Panc1 (cell line): ENCODE data around the gene RFC2. TPM values are rescaled to one million over a fixed set of nuclear protein-coding genes. Genes with fewer than 3 reads are reported as not detected.
"Not testable (repeated sequence)": the region's sequence is repeated elsewhere in the genome, so short reads cannot be mapped to it uniquely, and the experiment has no call there.

ENCODE experiments used
- ATAC-seq: fragments of 200-7000 bp; cut with Tn5 transposase; 2 replicates; pipeline ENCODE4 v1.9.1; 2020; ENCODE audit warnings: mild to moderate bottlenecking, moderate library complexity
- BruUV-seq: library from RNA; stranded (reverse); fragments of 400-500 nt; replicated peaks from 2 replicates; lab custom pipeline; 2021; lab: Mats Ljungman, UMichigan
- CTCF ChIA-PET: fragments of 300-600 bp; sonication (Branson Sonifier 250); formaldehyde crosslinking; loops from one replicate; lab custom pipeline; 2022; ENCODE audit warnings: antibody characterized with exemption; lab: Charles Lee
- POLR2A ChIA-PET: fragments of 300-600 bp; sonication (Branson Sonifier 250); formaldehyde crosslinking; loops from one replicate; lab custom pipeline; 2022; ENCODE audit warnings: antibody characterized with exemption; lab: Charles Lee
- DNase-seq: peaks from one replicate; pipeline ENCODE4 v3.0.0-alpha.2; 2010; ENCODE audit warnings: low read depth, low spot score
- H3K27ac ChIP-seq: 2 replicates; pipeline ENCODE4 v1.5.1; 2011; ENCODE audit warnings: mild to moderate bottlenecking, low read length, inconsistent platforms
- H3K27me3 ChIP-seq: fragments of 200-500 bp; sonication (Bioruptor generic); 2 replicates; pipeline ENCODE4 v1.6.0; 2014; ENCODE audit warnings: low read length, inconsistent platforms; ENCODE audit not compliant: control insufficient read depth, insufficient read depth
- H3K36me3 ChIP-seq: fragments of 200-500 bp; sonication (Bioruptor generic); 2 replicates; pipeline ENCODE4 v1.5.1; 2014; ENCODE audit warnings: inconsistent platforms, mild to moderate bottlenecking, low read length, moderate library complexity; ENCODE audit not compliant: control insufficient read depth, insufficient read depth
- H3K4me1 ChIP-seq: 2 replicates; pipeline ENCODE4 v1.5.1; 2011; ENCODE audit warnings: inconsistent platforms, mild to moderate bottlenecking, low read length, moderate library complexity; ENCODE audit not compliant: control insufficient read depth, insufficient read depth
- H3K4me3 ChIP-seq, 2 experiments: 2 replicates each; pipeline ENCODE4 v1.5.1; 2011 to 2012; ENCODE audit warnings: low read depth in 2 of 2, low read length in 2 of 2, mild to moderate bottlenecking in 2 of 2, inconsistent platforms in 1 of 2, moderate library complexity in 1 of 2
- H3K9me3 ChIP-seq: fragments of 200-500 bp; sonication (Bioruptor generic); 2 replicates; pipeline ENCODE4 v1.5.1; 2014; ENCODE audit warnings: low read depth, mild to moderate bottlenecking, inconsistent platforms, low read length, moderate library complexity; ENCODE audit not compliant: control insufficient read depth, insufficient read depth
- POLR2AphosphoS5 ChIP-seq: IDR thresholded peaks from 2 replicates; pipeline ENCODE4 v1.6.1; 2012; ENCODE audit warnings: mild to moderate bottlenecking, low read depth, low read length, moderate library complexity
- REST ChIP-seq, 2 experiments: IDR thresholded peaks; 2 replicates each; pipeline ENCODE4 v1.6.1; 2011 to 2012; ENCODE audit warnings: low read depth in 2 of 2, control low read depth in 1 of 2, low read length in 1 of 2, mild to moderate bottlenecking in 1 of 2, moderate library complexity in 1 of 2; ENCODE audit not compliant: insufficient read depth in 1 of 2
- SIN3A ChIP-seq: IDR thresholded peaks from 2 replicates; pipeline ENCODE4 v1.6.1; 2012; ENCODE audit warnings: low read depth, mild to moderate bottlenecking, low read length, moderate library complexity, borderline replicate concordance; ENCODE audit not compliant: insufficient read depth
- TCF7L2 ChIP-seq: IDR thresholded peaks from 2 replicates; pipeline ENCODE4 v1.6.1; 2011; ENCODE audit warnings: mild to moderate bottlenecking, low read depth, low read length, inconsistent platforms
- in situ Hi-C: cut with HindIII; loops from 2 replicates; pipeline ENCODE4 v1.10.0; 2016; ENCODE audit warnings: low sequenced_read_pairs, low pct_unique_long_range_greater_than_20kb
- intact Hi-C: fragments of 100-400 bp; cut with micrococcal nuclease; formaldehyde crosslinking; loops from one replicate; pipeline ENCODE4 v1.10.0; 2022; ENCODE audit not compliant: unreplicated experiment
- total RNA-seq: library from RNA; stranded (reverse); gene quantifications from one replicate; pipeline ENCODE4 v1.2.1, GENCODE V29; 2021; ENCODE audit not compliant: unreplicated experiment
- TF ChIP-seq, protein P1 (sequence below): fragments of 450-650 bp; IDR thresholded peaks from 2 replicates; pipeline ENCODE4 v1.5.1; 2017; ENCODE audit warnings: mild to moderate bottlenecking

The RFC2 gene
- total RNA-seq, 1 experiment from 2014 or later, result 56.2 TPM

GRCh38 chr7:74197449-74198124 lies 56.6 kb downstream of the RFC2 start:
- DNase-seq (no peak), ATAC-seq (no peak)
- H3K9me3 ChIP-seq, result no peaks in the 10 kb centered on the region
- peaks cover 20% of the 10 kb centered on the region for H3K36me3 ChIP-seq
- no peaks in the 10 kb centered on the region for H3K4me1 ChIP-seq
- TF ChIP-seq POLR2AphosphoS5 (no peak; the same call in 1 of the 2 replicates), REST (IDR thresholded peaks at IDR 0.05; ENCODE audit: insufficient read depth in 1 of 2, low read depth in 2 of 2, low read length in 1 of 2) (no peak), SIN3A (no peak), TCF7L2 (no peak)
- TF ChIP-seq, protein P1, sequence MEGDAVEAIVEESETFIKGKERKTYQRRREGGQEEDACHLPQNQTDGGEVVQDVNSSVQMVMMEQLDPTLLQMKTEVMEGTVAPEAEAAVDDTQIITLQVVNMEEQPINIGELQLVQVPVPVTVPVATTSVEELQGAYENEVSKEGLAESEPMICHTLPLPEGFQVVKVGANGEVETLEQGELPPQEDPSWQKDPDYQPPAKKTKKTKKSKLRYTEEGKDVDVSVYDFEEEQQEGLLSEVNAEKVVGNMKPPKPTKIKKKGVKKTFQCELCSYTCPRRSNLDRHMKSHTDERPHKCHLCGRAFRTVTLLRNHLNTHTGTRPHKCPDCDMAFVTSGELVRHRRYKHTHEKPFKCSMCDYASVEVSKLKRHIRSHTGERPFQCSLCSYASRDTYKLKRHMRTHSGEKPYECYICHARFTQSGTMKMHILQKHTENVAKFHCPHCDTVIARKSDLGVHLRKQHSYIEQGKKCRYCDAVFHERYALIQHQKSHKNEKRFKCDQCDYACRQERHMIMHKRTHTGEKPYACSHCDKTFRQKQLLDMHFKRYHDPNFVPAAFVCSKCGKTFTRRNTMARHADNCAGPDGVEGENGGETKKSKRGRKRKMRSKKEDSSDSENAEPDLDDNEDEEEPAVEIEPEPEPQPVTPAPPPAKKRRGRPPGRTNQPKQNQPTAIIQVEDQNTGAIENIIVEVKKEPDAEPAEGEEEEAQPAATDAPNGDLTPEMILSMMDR, result no peak
- no peak overlapping the region for H3K27ac ChIP-seq
- BruUV-seq, result no TSS peak
- in situ Hi-C loops (no loop called here), intact Hi-C loops (no loop called here)
- H3K4me3 ChIP-seq, result no peak overlapping the region
- ChIA-PET POLR2A (no interaction called here), CTCF (interaction anchor here (0.7 kb wide), 1 partner anchor 9 kb away, joined by 4 read pairs; no protein-coding TSS in a partner anchor)
- H3K27me3 ChIP-seq, result no peaks in the 10 kb centered on the region

- DNase-seq, intact Hi-C loops, H3K9me3 ChIP-seq, POLR2A ChIA-PET, H3K27me3 ChIP-seq, in situ Hi-C loops, CTCF ChIA-PET, H3K4me3 ChIP-seq, ATAC-seq, H3K27ac ChIP-seq, H3K4me1 ChIP-seq: not testable (repeated sequence)
- peaks cover 22% of the 10 kb centered on the region for H3K36me3 ChIP-seq
- BruUV-seq, result TSS peak; percentile 79
These were observed 58.1 kb downstream of the RFC2 start for GRCh38 chr7:74195968-74196654.

GRCh38 chr7:74195139-74195860 lies 58.9 kb downstream of the RFC2 start:
- CTCF ChIA-PET, BruUV-seq, H3K27me3 ChIP-seq, H3K4me3 ChIP-seq, in situ Hi-C loops, H3K9me3 ChIP-seq, H3K4me1 ChIP-seq, DNase-seq, intact Hi-C loops, POLR2A ChIA-PET, H3K27ac ChIP-seq, ATAC-seq: not testable (repeated sequence)
- peaks cover 30% of the 10 kb centered on the region for H3K36me3 ChIP-seq
